NB4 (cell line): ENCODE measurements around the gene NLGN4X.

Experiments
- CTCF ChIP-seq: IDR thresholded peaks from one replicate; pipeline ENCODE4 v1.5.1; 2012; ENCODE audit warnings: low read depth, low read length
- MAX ChIP-seq: IDR thresholded peaks from 2 replicates; pipeline ENCODE4 v1.6.1; 2011; ENCODE audit warnings: low read depth, low read length
- POLR2A ChIP-seq: IDR thresholded peaks from 2 replicates; pipeline ENCODE4 v1.6.1; 2011; ENCODE audit warnings: mild to moderate bottlenecking; ENCODE audit not compliant: insufficient read length; ENCODE audit errors: extremely low read depth

- TF ChIP-seq CTCF (no peak), POLR2A (no peak), MAX (no peak)
These were observed 271.2 kb downstream of the NLGN4X start for GRCh38 chrX:5957506-5957905.
